Thymus (tissue), 11 donors: ENCODE results near the gene MROH8. TPM values are rescaled to one million over a fixed set of nuclear protein-coding genes. Genes with fewer than 3 reads are reported as not detected.
"Not testable (repeated sequence)": the region's sequence is repeated elsewhere in the genome, so short reads cannot be mapped to it uniquely, and the experiment has no call there.

Source experiments
- DNase-seq, 9 donors: peaks; one replicate each; pipeline ENCODE4 v3.0.0-alpha.2; 2013; ENCODE audit warnings: low spot score in 9 of 9, low read depth in 6 of 9, missing footprints in 1 of 9
- H3K27ac ChIP-seq, 2 donors: one replicate each; pipeline ENCODE4 v1.5.1; 2013; ENCODE audit warnings: control low read depth in 1 of 2, low read depth in 1 of 2, low read length in 1 of 2, mild to moderate bottlenecking in 1 of 2, moderate library complexity in 1 of 2
- H3K27me3 ChIP-seq, 2 donors: one replicate each; pipeline ENCODE4 v1.5.1; 2013; ENCODE audit warnings: low read length in 1 of 2; ENCODE audit not compliant: control insufficient read depth in 2 of 2, insufficient read depth in 1 of 2
- H3K36me3 ChIP-seq, 2 donors: one replicate each; pipeline ENCODE4 v1.5.1; 2013; ENCODE audit warnings: low read length in 1 of 2, mild to moderate bottlenecking in 1 of 2, moderate library complexity in 1 of 2; ENCODE audit not compliant: control insufficient read depth in 2 of 2, insufficient read depth in 2 of 2
- H3K4me1 ChIP-seq, 2 donors: one replicate each; pipeline ENCODE4 v1.5.1; 2013; ENCODE audit warnings: low read length in 2 of 2; ENCODE audit not compliant: control insufficient read depth in 2 of 2, insufficient read depth in 2 of 2
- H3K4me3 ChIP-seq, 2 donors: one replicate each; pipeline ENCODE4 v1.5.1; 2013; ENCODE audit warnings: low read length in 2 of 2, control low read depth in 1 of 2, mild to moderate bottlenecking in 1 of 2
- H3K9me3 ChIP-seq, 2 donors: one replicate each; pipeline ENCODE4 v1.5.1; 2013; ENCODE audit warnings: low read length in 1 of 2, mild to moderate bottlenecking in 1 of 2; ENCODE audit not compliant: control insufficient read depth in 2 of 2, insufficient read depth in 1 of 2
- WGBS: extraction: QIAGEN DNeasy Blood & Tissue Kit; methylation state at CpG from one replicate; pipeline ENCODE4 v1.1.7; 2013; 5-methylcytosine and 5-hydroxymethylcytosine counted together
- polyA plus RNA-seq: library from polyadenylated mRNA; stranded (reverse); fragments of 200-250 nt; gene quantifications from one replicate; pipeline ENCODE4 v1.2.3, GENCODE V29; 2013
- total RNA-seq: library from RNA; stranded (reverse); fragments of 120-200 nt; gene quantifications from one replicate; pipeline ENCODE4 v1.2.4, GENCODE V29; 2013
- donor health status: healthy.

Gene MROH8
- total and polyA plus RNA-seq, 2 donors: 2.8 to 3.2 TPM

DNA sequence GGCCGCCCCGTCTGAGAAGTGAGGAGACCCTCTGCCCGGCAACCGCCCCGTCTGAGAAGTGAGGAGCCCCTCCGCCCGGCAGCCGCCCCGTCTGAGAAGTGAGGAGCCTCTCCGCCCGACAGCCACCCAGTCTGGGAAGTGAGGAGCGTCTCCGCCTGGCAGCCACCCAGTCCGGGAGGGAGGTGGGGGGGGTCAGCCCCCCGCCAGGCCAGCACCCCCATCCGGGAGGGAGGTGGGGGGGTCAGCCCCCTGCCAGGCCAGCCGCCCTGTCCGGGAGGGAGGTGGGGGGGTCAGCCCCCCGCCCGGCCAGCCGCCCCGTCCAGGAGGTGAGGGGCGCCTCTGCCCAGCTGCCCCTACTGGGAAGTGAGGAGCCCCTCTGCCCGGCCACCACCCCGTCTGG lies 109.8 kb downstream of the MROH8 start:
- H3K4me1 ChIP-seq, DNase-seq, H3K27ac ChIP-seq, H3K4me3 ChIP-seq, H3K27me3 ChIP-seq, H3K9me3 ChIP-seq: not testable (repeated sequence)
- 98% methylated on average over 16 of the region's 25 CpGs for WGBS
- peaks cover 6 to 35% of the 10 kb centered on the region in 2 donors for H3K36me3 ChIP-seq

DNA sequence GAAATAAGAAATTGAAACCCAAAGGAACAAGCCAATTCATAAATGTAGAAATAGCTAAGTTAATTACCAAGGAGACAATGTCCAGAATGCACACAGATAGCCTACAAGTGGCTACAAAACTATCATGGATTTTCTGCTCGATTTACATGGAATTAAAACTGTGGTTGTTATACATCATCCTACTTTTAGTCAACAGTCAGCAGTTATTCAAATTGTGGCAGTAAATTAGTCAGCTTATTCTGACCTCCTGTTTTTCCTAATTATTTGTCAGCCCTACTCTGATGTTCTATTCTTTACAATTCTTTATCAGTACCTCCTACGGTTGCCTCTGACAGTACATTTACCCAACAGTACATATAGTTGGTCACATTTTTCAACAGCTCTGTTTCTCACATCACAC lies 113.2 kb downstream of the MROH8 start:
- Histone ChIP-seq H3K27ac (no peak overlapping the region), H3K36me3 (peaks cover 6 to 37% of the 10 kb centered on the region in 2 donors), H3K4me1 (no peaks in the 10 kb centered on the region), H3K27me3 (no peaks in the 10 kb centered on the region), H3K9me3 (no peaks in the 10 kb centered on the region), H3K4me3 (no peak overlapping the region)
- 97% methylated on average over 2 of the region's 2 CpGs for WGBS
- DNase-seq: no peak

DNA sequence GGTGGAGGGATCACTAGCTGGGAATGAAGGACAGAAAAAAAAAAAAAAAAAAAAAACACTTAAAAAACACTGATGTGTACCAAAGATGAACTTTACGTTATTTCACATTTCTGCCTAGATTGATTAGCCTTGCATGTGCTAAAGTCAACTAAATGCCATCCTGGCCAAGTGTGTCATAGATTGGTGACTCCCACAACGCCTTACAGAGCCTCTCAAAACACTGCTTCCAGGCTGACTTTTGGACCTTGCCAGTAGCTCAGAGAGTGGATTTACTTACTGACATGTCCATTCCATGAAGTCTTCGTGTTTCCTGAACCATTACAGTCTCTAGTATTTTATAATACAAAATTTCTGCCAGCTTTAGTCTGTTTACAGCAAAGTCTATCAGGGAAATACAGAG lies 124.1 kb downstream of the MROH8 start:
- Histone ChIP-seq H3K9me3 (no peaks in the 10 kb centered on the region), H3K4me3 (no peak overlapping the region), H3K27ac (no peak overlapping the region), H3K4me1 (no peaks in the 10 kb centered on the region), H3K27me3 (no peaks in the 10 kb centered on the region), H3K36me3 (peaks cover 19 to 67% of the 10 kb centered on the region in 2 donors)
- over 99% methylated on average over 3 of the region's 3 CpGs for WGBS
- no peak for DNase-seq

DNA sequence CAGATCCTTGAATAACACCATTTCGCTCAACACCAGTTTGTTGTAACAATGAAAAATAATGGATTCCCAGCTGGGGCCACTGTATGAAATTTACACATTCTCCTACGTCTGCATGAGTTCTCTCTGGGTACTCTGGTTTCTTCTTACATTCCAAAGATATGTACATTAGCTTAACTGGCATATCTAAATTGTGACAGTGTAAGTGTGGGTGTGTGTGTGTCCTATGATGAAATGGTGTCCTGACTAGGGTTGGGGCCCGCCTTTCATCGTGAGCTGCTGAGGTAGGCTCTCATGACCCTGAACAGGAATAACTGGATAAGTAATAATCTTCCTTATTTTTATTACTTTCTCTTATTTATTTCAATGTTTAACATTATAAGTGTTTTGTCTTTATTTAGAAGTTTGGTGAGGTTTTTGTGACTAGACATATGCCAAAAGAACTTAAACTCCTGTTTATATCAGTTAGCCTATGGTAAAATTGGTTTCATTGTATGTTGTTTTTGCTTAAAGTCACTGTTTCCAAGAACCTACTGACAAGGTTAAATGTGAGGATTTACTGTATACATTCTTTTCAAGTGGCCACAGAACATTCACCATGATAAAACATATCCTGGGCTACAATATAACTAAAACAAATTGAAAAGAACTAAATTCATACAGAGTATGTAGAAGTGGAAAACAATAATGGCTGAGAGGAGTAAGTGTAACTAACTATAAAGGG lies 126.0 kb downstream of the MROH8 start:
- no peaks in the 10 kb centered on the region for H3K27me3 ChIP-seq
- no peak for DNase-seq
- H3K9me3 ChIP-seq: no peaks in the 10 kb centered on the region
- WGBS: over 99% methylated on average over 4 of the region's 4 CpGs
- H3K27ac ChIP-seq: no peak overlapping the region
- H3K4me1 ChIP-seq: no peaks in the 10 kb centered on the region
- H3K36me3 ChIP-seq: peaks cover 22 to 64% of the 10 kb centered on the region in 2 donors
- no peak overlapping the region for H3K4me3 ChIP-seq

Other genes starting within 250 kb of the MROH8 start
- 45.3 TPM for gene SAMHD1, start 227.8 kb downstream of the MROH8 start, total RNA-seq
- gene SAMHD1, start 227.8 kb downstream of the MROH8 start, polyA plus RNA-seq: 86.2 TPM
- gene RBL1, start 83.6 kb downstream of the MROH8 start, total RNA-seq: 20.8 TPM
- 4.1 TPM for gene RBL1, start 83.6 kb downstream of the MROH8 start, polyA plus RNA-seq
- 156 TPM for gene RPN2, start 218 bp downstream of the MROH8 start, total RNA-seq
- 70.0 TPM for gene RPN2, start 218 bp downstream of the MROH8 start, polyA plus RNA-seq
- gene GHRH, start 82.3 kb upstream of the MROH8 start, total RNA-seq: 14.4 TPM
- gene GHRH, start 82.3 kb upstream of the MROH8 start, polyA plus RNA-seq: 14.7 TPM
- gene MANBAL, start 110.1 kb upstream of the MROH8 start, total RNA-seq: 7.4 TPM
- 44.8 TPM for gene MANBAL, start 110.1 kb upstream of the MROH8 start, polyA plus RNA-seq
- gene SRC, start 166.6 kb upstream of the MROH8 start, total RNA-seq: 4.4 TPM
- gene SRC, start 166.6 kb upstream of the MROH8 start, polyA plus RNA-seq: 14.5 TPM